8988T (cell line): ENCODE results near the gene FKRP.
A peak's percentile ranks its signal among the peaks of the same experiment; 100 is the strongest.
"Not testable (repeated sequence)": the region's sequence is repeated elsewhere in the genome, so short reads cannot be mapped to it uniquely, and the experiment has no call there.

ENCODE experiments used
- DNase-seq: peaks from one replicate; pipeline ENCODE4 v3.0.0; 2011

Gene FKRP

GRCh38 chr19:46786236-46787039 is 40.6 kb downstream of the FKRP start:
- DNase-seq = peak; percentile 59

DNA sequence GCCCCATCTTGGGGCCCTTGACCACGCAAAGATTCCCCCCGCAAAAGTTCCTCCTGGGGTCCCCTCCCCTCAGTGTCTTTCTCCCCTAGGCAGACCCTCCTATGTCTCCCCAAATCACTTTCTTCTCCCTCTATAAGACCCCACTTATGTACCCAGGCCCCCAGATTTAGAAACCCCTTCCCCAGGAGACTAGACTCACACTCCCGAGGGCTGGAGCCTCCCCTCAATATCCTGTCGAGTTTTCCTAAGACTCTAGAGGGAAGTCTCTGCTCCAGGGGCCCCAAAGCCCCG is 41.1 kb downstream of the FKRP start:
- no peak for DNase-seq

DNA sequence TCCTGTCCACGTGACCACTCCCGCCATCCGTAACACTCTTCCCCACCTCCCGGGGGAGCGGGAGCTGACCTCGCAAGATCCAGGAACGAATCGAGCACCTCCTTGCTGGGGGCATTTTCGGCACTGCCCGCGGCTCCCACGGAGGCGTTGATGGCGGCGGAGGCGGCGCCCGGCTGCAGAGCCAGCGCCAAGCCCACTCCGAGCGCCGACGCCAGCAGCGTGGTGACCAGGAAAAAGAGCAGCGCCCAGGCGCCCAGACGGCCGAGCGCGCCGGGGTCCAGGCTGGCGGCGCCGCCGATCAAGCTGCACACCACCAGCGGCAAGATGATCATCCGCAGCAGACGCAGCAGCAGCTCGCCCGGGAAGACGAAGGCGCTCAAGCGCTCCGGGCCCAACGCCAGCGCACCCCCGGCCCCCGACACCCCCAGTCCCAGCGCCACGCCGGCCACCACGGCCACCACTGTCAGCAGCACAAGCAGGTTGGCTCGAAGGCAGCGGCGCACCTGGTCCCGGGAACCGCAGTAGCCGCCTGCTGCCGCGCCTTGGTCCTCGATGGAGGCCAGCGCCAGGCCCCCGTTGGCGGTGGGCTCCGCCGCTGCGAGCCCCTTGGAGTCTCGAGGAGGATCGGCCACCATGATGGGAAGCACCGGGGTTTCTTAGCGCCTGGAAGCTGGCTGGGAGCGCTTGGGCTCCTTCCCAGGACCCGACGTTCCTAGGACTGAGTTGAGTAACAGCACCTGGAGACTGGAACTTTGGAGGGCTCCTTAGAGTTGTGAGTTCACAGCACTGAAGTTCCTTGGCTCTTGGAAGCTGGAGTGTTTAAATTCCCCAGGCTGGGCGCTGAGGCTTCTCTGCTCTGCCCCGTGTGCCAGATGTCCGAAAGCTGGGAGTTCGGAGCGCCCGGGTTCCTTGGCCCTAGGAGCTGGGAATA is 41.7 kb downstream of the FKRP start:
- DNase-seq = no peak

DNA sequence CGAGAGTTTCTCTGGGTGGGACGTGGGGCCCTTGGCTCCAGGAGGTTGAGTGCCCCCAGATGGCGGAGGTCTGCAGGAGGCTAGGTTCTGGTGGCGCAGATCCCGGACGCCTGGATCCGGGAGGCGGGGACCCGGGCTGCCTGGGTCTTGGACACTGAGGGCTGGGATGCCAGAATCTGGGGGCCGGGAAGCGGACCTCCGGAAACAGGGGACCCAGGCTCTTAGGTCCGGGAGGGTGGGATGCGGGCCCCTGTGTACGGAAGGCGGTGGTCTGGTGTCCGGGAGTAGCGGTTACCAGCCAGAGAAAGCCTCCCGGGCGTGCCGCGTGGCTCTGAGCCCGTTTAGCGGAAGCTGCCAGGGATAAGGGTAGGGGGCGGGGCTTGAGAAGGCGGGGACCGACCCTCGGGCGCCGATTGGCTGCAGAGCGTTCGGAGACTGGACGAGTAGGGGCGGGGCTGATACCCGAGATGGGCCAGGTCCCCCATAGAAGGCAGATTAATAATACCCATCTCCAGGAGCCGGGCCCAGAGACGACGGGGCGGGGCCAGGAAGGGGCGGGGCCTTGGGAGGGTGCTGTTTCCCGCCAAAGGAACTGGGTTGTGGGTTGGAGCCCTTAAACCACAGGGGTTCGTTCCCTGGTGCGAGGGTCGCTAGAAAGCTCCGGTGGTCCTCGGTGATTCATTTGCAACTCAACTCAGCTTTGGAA is 42.6 kb downstream of the FKRP start, which contains the start of gene SLC1A5:
Gene SLC1A5 (minus strand): TSS at position 333 of the 706 bp plus-strand sequence. CDS start 629 bp downstream, outside the sequence.
- DNase-seq = peak; percentile 91

DNA sequence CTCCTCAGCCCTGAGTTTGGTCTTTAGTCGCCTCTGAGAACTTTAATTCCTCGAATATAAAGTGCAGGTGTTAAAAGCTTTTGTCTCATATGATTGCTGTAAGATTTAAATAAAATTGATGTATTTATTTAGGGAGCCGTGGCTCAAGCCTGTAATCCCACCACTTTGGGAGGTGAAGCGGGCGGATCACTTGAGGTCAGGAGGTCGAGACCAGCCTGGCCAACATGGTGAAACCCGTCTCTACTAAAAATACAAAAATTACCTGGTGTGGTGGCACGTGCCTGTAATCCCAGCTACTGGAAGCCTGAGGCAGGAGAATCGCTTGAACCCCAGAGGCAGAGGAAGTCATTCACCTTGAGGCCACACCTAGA is 43.1 kb downstream of the FKRP start:
- DNase-seq = no peak

- no peak for DNase-seq
These were observed 43.5 kb downstream of the FKRP start for GRCh38 chr19:46789371-46789770.

GRCh38 chr19:46791944-46792343 is 46.1 kb downstream of the FKRP start:
- no peak for DNase-seq

GRCh38 chr19:46797881-46798280 is 52.0 kb downstream of the FKRP start:
- DNase-seq = no peak

DNA sequence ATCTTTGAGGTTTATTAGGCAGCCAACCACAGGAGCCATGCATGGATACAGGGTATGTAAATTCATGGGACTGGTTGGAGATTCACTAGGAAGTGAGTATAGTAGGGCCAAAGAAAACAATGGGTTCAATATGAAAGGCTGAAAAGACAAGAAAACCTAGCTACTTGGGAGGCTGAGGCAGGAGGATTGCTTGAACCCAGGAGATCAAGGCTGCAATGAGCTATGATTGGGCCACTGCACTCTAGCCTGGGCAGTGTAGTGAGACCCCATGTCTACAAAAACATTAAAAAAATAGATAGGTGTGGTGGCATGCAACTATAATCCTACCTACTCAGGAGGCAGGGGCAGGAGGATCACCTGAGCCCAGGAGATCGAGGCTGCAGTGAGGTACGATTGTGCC is 52.9 kb downstream of the FKRP start:
- DNase-seq = no peak

DNA sequence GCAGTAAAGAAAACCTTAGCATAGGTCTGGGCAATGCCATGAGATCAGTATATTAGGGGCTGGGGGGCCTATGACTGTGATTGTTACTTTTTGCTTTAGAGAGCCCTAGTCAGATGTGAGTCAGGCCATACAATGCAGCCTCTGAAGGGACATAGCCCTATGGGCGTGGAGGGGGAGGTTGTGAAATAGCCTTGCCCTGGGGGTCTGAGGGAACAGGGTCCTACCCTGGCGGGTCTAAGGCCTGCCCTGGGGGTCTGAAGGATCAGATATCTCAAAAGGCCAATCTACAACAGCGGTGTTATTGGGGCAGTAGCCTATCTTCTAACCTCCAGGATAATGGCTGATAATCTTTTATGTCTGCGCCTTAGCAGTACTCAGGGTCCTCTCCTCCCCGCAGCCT is 56.3 kb downstream of the FKRP start:
- DNase-seq = no peak

DNA sequence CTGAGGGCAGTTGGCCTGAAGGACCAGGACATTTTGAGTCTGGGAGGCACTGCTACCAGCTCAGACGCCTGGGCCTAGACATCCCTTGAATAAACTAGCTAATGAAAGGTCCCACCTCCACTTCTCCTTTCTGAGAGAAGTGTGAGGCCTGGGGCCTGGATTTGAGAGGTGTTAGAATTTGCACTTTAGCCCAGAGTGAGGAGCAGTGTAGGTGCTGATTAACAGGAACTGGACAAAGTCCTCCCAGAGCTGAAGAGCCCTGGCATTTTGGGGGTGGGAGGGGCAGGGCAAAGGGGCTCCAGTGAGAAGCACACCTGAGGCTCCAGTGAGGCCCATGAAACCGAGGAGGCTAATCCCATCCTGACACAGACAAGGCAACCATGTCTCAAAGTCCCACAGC is 57.7 kb downstream of the FKRP start:
- DNase-seq = no peak

DNA sequence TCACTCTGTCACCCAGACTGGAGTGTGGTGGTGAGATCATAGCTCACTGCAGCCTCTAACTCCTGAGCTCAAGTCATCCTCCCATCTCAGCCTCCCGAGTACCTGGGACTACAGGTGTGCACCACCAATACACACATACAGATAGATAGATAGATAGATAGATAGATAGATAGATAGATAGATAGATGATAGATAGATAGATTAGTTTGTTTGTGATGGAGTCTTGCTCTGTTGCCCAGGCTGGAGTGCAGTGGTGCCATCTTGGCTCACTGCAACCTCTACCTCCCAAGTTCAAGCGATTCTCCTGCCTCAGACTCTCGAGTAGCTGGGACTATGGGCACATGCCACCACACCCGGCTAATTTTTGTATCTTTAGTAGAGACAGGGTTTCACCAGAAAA is 58.6 kb downstream of the FKRP start:
- not testable (repeated sequence) for DNase-seq

DNA sequence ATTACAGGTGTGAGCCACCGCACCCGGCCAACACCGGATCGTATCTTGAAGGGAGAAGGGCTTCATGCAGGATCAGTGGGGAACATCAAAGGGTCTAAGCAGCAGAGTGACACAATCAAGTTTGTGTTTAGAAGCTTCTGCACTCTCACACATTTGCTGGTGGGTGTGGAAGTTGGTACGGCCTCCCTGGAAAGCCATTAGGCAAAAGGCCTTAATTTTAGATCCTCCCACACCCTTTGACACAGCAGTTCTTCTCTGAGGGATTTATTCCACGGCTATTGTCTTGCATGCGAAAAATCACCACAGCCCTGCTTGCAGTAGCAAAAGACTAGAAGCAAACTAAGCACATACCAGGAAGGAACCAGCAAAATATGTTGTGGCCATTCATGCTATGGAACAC is 60.8 kb downstream of the FKRP start:
- no peak for DNase-seq
